HEK293 (cell line): ENCODE results near the gene IDH3A.

Experiments used
- MZF1 ChIP-seq: fragments of 450-650 bp; formaldehyde crosslinking; IDR thresholded peaks from 2 replicates; pipeline ENCODE4 v1.5.1; 2017; ENCODE audit warnings: missing biosample characterization, missing genetic modification characterization, borderline replicate concordance
- TCF7L2 ChIP-seq: IDR thresholded peaks from 2 replicates; pipeline ENCODE4 v1.6.1; 2011; ENCODE audit warnings: low read depth, mild to moderate bottlenecking, inconsistent platforms, low read length, moderate library complexity, borderline replicate concordance
- ZBTB1 ChIP-seq: fragments of 450-650 bp; formaldehyde crosslinking; IDR thresholded peaks from 2 replicates; pipeline ENCODE4 v1.5.1; 2016; ENCODE audit warnings: missing biosample characterization, missing genetic modification characterization
- ZBTB20 ChIP-seq: fragments of 450-650 bp; formaldehyde crosslinking; IDR thresholded peaks from 2 replicates; pipeline ENCODE4 v1.5.1; 2016; ENCODE audit warnings: missing biosample characterization, missing genetic modification characterization
- ZNF121 ChIP-seq: fragments of 450-650 bp; formaldehyde crosslinking; IDR thresholded peaks from 2 replicates; pipeline ENCODE4 v1.5.1; 2016; ENCODE audit warnings: missing biosample characterization, missing genetic modification characterization
- ZNF132 ChIP-seq: fragments of 450-650 bp; formaldehyde crosslinking; IDR thresholded peaks from 2 replicates; pipeline ENCODE4 v1.5.1; 2017; ENCODE audit warnings: missing biosample characterization, missing genetic modification characterization, borderline replicate concordance
- ZNF169 ChIP-seq: fragments of 450-650 bp; formaldehyde crosslinking; IDR thresholded peaks from 2 replicates; pipeline ENCODE4 v1.5.1; 2016; ENCODE audit warnings: missing biosample characterization, missing genetic modification characterization
- ZNF221 ChIP-seq: fragments of 450-650 bp; formaldehyde crosslinking; IDR thresholded peaks from 2 replicates; pipeline ENCODE4 v1.5.1; 2017; ENCODE audit warnings: missing biosample characterization, missing genetic modification characterization, borderline replicate concordance
- ZNF239 ChIP-seq: fragments of 450-650 bp; formaldehyde crosslinking; IDR thresholded peaks from 2 replicates; pipeline ENCODE4 v1.5.1; 2016; ENCODE audit warnings: missing biosample characterization, missing genetic modification characterization
- ZNF292 ChIP-seq: fragments of 450-650 bp; formaldehyde crosslinking; IDR thresholded peaks from 2 replicates; pipeline ENCODE4 v1.5.1; 2016; ENCODE audit warnings: low read depth, missing biosample characterization, missing genetic modification characterization, borderline replicate concordance
- ZNF366 ChIP-seq: fragments of 450-650 bp; formaldehyde crosslinking; conservative IDR thresholded peaks from 2 replicates; pipeline ENCODE4 v1.5.1; 2016; ENCODE audit warnings: missing biosample characterization, missing genetic modification characterization
- ZNF37A ChIP-seq: fragments of 450-650 bp; IDR thresholded peaks from 2 replicates; pipeline ENCODE4 v1.5.1; 2018; ENCODE audit warnings: missing biosample characterization, missing genetic modification characterization
- ZNF555 ChIP-seq: fragments of 450-650 bp; formaldehyde crosslinking; conservative IDR thresholded peaks from 2 replicates; pipeline ENCODE4 v1.5.1; 2017; ENCODE audit warnings: missing biosample characterization, mild to moderate bottlenecking, missing genetic modification characterization, inconsistent platforms
- ZNF560 ChIP-seq: fragments of 450-650 bp; formaldehyde crosslinking; IDR thresholded peaks from 2 replicates; pipeline ENCODE4 v1.5.1; 2017; ENCODE audit warnings: missing biosample characterization, missing genetic modification characterization, borderline replicate concordance
- ZNF629 ChIP-seq: fragments of 450-650 bp; formaldehyde crosslinking; IDR thresholded peaks from 2 replicates; pipeline ENCODE4 v1.5.1; 2017; ENCODE audit warnings: missing biosample characterization, missing genetic modification characterization
- ZNF660 ChIP-seq: fragments of 450-650 bp; IDR thresholded peaks from 2 replicates; pipeline ENCODE4 v1.5.1; 2018; ENCODE audit warnings: missing biosample characterization, mild to moderate bottlenecking, missing genetic modification characterization
- ZNF76 ChIP-seq: fragments of 450-650 bp; formaldehyde crosslinking; IDR thresholded peaks from 2 replicates; pipeline ENCODE4; 2016; ENCODE audit warnings: low read depth, missing biosample characterization, missing genetic modification characterization, borderline replicate concordance
- ZNF768 ChIP-seq: fragments of 450-650 bp; formaldehyde crosslinking; IDR thresholded peaks from 2 replicates; pipeline ENCODE4 v1.5.1; 2018; ENCODE audit warnings: missing biosample characterization, mild to moderate bottlenecking, missing genetic modification characterization
- ZNF776 ChIP-seq: fragments of 450-650 bp; formaldehyde crosslinking; IDR thresholded peaks from 2 replicates; pipeline ENCODE4 v1.5.0; 2017; ENCODE audit warnings: missing biosample characterization, missing genetic modification characterization, borderline replicate concordance
- TF ChIP-seq, protein P1 (sequence below): fragments of 450-650 bp; formaldehyde crosslinking; IDR thresholded peaks from 2 replicates; pipeline ENCODE4 v1.5.1; 2016; ENCODE audit warnings: missing biosample characterization, missing genetic modification characterization, borderline replicate concordance
- TF ChIP-seq, protein P2 (sequence below): fragments of 450-650 bp; formaldehyde crosslinking; IDR thresholded peaks from 2 replicates; pipeline ENCODE4 v1.5.1; 2016; ENCODE audit warnings: missing biosample characterization, missing genetic modification characterization
- TF ChIP-seq, protein P3 (sequence below): fragments of 450-650 bp; formaldehyde crosslinking; IDR thresholded peaks from 2 replicates; pipeline ENCODE4 v1.5.1; 2017; ENCODE audit warnings: missing biosample characterization, mild to moderate bottlenecking, missing genetic modification characterization, moderate library complexity
- TF ChIP-seq, protein P4 (sequence below): fragments of 450-650 bp; formaldehyde crosslinking; IDR thresholded peaks from 2 replicates; pipeline ENCODE4 v1.5.1; 2016; ENCODE audit warnings: missing biosample characterization, missing genetic modification characterization
- TF ChIP-seq, protein P5 (sequence below): fragments of 450-650 bp; formaldehyde crosslinking; optimal IDR thresholded peaks from 2 replicates; pipeline ENCODE3; 2016; ENCODE audit warnings: missing biosample characterization, mild to moderate bottlenecking, missing genetic modification characterization
- TF ChIP-seq, protein P6 (sequence below): fragments of 450-650 bp; formaldehyde crosslinking; IDR thresholded peaks from 2 replicates; pipeline ENCODE4 v1.5.1; 2016; ENCODE audit warnings: missing biosample characterization, missing genetic modification characterization

IDH3A gene

DNA sequence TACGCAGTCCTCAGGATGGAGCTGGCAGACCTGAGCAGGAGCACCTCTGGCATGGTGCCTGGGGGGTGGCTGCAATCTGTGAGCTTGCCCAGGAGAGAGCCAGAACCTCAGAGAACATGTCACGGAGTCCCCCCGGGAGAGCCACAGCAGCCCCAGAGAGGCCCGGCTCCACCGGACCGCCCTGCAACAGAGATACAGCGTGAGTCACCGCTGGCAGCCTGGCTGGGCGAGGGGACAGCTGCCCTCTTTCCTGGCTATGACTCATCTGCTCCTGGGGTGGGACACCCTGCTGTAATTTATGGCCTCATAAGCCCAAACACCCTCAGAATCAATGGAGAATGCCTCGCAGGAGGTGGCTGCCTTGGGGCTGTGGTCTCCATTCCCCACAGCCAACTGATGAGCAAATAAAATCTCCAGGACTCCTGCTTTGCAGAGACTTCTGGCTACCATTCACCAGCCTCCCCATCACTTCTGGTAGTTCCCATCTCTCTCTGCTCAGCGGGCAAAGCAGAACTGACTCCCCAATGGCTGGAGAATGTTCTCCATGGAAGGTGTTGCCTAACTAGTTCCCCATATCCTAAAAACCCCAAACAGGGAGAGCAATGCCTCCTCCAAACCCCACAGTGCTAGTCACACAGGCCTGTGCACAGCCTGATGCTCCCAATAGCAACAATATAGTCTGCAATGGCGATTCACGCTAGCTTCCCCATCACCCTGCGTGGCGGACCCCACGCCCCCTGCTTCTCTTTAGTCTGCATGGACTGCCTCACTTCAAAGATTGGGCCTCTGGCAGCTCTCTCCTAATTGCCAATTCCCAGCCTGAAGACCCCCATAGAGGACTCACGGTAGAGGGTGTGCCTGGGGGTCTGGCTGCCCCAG lies 63.6 kb downstream of the IDH3A start (continued):
- TF ChIP-seq ZNF366 (tag by site-specific recombination) (peak; percentile 64), ZBTB1 (tag by site-specific recombination) (0 out of 2 replicates have a peak, but pooled peaks have one; percentile 11), TCF7L2 (no peak), ZNF76 (tag by site-specific recombination) (no peak), ZNF37A (no peak), ZNF292 (tag by site-specific recombination) (no peak), ZNF132 (tag by site-specific recombination) (no peak), ZBTB20 (no peak; the same call in 1 of the 2 replicates), ZNF629 (tag by site-specific recombination) (peak; percentile 88), ZNF221 (tag by site-specific recombination) (no peak), ZNF121 (no peak), ZNF560 (tag by site-specific recombination) (no peak), ZNF776 (no peak), ZNF768 (tag by site-specific recombination) (no peak; the same call in 1 of the 2 replicates), ZNF239 (tag by site-specific recombination) (no peak), ZNF169 (tag by site-specific recombination) (no peak), MZF1 (peak; percentile 98), ZNF660 (tag by site-specific recombination) (peak; percentile 94), ZNF555 (tag by site-specific recombination) (no peak)
- TF ChIP-seq, protein P1, sequence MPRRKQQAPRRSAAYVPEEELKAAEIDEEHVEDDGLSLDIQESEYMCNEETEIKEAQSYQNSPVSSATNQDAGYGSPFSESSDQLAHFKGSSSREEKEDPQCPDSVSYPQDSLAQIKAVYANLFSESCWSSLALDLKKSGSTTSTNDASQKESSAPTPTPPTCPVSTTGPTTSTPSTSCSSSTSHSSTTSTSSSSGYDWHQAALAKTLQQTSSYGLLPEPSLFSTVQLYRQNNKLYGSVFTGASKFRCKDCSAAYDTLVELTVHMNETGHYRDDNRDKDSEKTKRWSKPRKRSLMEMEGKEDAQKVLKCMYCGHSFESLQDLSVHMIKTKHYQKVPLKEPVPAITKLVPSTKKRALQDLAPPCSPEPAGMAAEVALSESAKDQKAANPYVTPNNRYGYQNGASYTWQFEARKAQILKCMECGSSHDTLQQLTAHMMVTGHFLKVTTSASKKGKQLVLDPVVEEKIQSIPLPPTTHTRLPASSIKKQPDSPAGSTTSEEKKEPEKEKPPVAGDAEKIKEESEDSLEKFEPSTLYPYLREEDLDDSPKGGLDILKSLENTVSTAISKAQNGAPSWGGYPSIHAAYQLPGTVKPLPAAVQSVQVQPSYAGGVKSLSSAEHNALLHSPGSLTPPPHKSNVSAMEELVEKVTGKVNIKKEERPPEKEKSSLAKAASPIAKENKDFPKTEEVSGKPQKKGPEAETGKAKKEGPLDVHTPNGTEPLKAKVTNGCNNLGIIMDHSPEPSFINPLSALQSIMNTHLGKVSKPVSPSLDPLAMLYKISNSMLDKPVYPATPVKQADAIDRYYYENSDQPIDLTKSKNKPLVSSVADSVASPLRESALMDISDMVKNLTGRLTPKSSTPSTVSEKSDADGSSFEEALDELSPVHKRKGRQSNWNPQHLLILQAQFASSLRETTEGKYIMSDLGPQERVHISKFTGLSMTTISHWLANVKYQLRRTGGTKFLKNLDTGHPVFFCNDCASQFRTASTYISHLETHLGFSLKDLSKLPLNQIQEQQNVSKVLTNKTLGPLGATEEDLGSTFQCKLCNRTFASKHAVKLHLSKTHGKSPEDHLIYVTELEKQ, result peak; percentile 89
- TF ChIP-seq, protein P2, sequence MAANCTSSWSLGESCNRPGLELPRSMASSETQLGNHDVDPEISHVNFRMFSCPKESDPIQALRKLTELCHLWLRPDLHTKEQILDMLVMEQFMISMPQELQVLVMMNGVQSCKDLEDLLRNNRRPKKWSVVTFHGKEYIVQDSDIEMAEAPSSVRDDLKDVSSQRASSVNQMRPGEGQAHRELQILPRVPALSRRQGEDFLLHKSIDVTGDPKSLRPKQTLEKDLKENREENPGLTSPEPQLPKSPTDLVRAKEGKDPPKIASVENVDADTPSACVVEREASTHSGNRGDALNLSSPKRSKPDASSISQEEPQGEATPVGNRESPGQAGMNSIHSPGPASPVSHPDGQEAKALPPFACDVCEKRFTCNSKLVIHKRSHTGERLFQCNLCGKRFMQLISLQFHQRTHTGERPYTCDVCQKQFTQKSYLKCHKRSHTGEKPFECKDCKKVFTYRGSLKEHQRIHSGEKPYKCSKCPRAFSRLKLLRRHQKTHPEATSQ, result no peak
- TF ChIP-seq, protein P3, sequence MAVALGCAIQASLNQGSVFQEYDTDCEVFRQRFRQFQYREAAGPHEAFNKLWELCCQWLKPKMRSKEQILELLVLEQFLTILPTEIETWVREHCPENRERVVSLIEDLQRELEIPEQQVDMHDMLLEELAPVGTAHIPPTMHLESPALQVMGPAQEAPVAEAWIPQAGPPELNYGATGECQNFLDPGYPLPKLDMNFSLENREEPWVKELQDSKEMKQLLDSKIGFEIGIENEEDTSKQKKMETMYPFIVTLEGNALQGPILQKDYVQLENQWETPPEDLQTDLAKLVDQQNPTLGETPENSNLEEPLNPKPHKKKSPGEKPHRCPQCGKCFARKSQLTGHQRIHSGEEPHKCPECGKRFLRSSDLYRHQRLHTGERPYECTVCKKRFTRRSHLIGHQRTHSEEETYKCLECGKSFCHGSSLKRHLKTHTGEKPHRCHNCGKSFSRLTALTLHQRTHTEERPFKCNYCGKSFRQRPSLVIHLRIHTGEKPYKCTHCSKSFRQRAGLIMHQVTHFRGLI, result peak; percentile 87
- TF ChIP-seq, protein P4, sequence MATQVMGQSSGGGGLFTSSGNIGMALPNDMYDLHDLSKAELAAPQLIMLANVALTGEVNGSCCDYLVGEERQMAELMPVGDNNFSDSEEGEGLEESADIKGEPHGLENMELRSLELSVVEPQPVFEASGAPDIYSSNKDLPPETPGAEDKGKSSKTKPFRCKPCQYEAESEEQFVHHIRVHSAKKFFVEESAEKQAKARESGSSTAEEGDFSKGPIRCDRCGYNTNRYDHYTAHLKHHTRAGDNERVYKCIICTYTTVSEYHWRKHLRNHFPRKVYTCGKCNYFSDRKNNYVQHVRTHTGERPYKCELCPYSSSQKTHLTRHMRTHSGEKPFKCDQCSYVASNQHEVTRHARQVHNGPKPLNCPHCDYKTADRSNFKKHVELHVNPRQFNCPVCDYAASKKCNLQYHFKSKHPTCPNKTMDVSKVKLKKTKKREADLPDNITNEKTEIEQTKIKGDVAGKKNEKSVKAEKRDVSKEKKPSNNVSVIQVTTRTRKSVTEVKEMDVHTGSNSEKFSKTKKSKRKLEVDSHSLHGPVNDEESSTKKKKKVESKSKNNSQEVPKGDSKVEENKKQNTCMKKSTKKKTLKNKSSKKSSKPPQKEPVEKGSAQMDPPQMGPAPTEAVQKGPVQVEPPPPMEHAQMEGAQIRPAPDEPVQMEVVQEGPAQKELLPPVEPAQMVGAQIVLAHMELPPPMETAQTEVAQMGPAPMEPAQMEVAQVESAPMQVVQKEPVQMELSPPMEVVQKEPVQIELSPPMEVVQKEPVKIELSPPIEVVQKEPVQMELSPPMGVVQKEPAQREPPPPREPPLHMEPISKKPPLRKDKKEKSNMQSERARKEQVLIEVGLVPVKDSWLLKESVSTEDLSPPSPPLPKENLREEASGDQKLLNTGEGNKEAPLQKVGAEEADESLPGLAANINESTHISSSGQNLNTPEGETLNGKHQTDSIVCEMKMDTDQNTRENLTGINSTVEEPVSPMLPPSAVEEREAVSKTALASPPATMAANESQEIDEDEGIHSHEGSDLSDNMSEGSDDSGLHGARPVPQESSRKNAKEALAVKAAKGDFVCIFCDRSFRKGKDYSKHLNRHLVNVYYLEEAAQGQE (tag by site-specific recombination), result no peak
- TF ChIP-seq, protein P5, sequence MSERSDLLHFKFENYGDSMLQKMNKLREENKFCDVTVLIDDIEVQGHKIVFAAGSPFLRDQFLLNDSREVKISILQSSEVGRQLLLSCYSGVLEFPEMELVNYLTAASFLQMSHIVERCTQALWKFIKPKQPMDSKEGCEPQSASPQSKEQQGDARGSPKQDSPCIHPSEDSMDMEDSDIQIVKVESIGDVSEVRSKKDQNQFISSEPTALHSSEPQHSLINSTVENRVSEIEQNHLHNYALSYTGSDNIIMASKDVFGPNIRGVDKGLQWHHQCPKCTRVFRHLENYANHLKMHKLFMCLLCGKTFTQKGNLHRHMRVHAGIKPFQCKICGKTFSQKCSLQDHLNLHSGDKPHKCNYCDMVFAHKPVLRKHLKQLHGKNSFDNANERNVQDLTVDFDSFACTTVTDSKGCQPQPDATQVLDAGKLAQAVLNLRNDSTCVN (tag by site-specific recombination), result no peak
- TF ChIP-seq, protein P6, sequence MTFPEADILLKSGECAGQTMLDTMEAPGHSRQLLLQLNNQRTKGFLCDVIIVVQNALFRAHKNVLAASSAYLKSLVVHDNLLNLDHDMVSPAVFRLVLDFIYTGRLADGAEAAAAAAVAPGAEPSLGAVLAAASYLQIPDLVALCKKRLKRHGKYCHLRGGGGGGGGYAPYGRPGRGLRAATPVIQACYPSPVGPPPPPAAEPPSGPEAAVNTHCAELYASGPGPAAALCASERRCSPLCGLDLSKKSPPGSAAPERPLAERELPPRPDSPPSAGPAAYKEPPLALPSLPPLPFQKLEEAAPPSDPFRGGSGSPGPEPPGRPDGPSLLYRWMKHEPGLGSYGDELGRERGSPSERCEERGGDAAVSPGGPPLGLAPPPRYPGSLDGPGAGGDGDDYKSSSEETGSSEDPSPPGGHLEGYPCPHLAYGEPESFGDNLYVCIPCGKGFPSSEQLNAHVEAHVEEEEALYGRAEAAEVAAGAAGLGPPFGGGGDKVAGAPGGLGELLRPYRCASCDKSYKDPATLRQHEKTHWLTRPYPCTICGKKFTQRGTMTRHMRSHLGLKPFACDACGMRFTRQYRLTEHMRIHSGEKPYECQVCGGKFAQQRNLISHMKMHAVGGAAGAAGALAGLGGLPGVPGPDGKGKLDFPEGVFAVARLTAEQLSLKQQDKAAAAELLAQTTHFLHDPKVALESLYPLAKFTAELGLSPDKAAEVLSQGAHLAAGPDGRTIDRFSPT (tag by site-specific recombination), result peak; percentile 97
